Peyer's patch (tissue), 4 donors: Measurements from ENCODE around the gene PTOV1.

Source experiments
- CTCF ChIP-seq, 6 experiments: fragments of 450-650 bp in 4 of 6; fragments of 200-600 bp in 2 of 6; sonication (generic) in 1 of 6; IDR thresholded peaks; one replicate each; pipeline ENCODE4 v1.5.1; 2017 to 2019; ENCODE audit warnings: antibody characterized with exemption in 6 of 6, mild to moderate bottlenecking in 3 of 6, moderate library complexity in 1 of 6
- POLR2A ChIP-seq, 2 donors: fragments of 450-650 bp; IDR thresholded peaks; one replicate each; pipeline ENCODE4 v1.5.1; 2017; ENCODE audit warnings: antibody characterized with exemption in 2 of 2, mild to moderate bottlenecking in 2 of 2, moderate library complexity in 2 of 2

DNA sequence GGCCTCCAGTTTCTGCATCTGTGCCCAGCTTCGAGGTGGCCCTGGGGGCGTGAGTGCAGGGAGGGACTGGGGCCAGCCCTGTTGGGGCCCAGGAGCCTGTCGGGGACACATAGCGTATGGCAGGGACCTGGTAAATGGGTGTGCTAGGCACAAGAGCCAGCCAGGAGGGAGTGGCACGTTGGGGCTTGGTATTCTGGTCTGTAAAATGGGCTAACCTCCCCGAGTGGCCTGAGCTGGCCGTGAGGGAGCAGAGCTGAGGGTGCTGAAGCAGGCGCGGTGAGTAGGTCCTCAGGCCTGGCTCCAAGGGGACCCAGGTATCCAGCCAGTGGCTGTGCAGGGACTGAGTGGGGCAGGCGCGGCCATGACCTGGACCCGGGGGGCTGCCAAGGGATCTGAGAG lies 4.3 kb downstream of the PTOV1 start:
- TF ChIP-seq CTCF (IDR thresholded peaks at IDR 0.05) (no peak), POLR2A (IDR thresholded peaks at IDR 0.05) (no peak)
